SW 1271 (cell line): ENCODE results near the gene TAPBP.

ENCODE experiments used
- DNase-seq, 2 experiments: peaks; one replicate each; lab custom pipeline; 2025; lab: John Stamatoyannopoulos, UW

The TAPBP gene

GRCh38 chr6:33319939-33320314 is 6.0 kb upstream of the TAPBP start:
- no peak for DNase-seq

GRCh38 chr6:33318426-33319073 is 4.7 kb upstream of the TAPBP start:
- no peak for DNase-seq

- DNase-seq: peak; percentile 98 to 99
Observed at GRCh38 chr6:33317669-33318425, 4.0 kb upstream of the TAPBP start, which contains the start of gene ZBTB22. ZBTB22 (minus strand) TSS chr6:33317744; CDS start chr6:33316916, 828 bp downstream.

- DNase-seq: no peak
Observed at GRCh38 chr6:33317419-33317668, 3.5 kb upstream of the TAPBP start.

DNA sequence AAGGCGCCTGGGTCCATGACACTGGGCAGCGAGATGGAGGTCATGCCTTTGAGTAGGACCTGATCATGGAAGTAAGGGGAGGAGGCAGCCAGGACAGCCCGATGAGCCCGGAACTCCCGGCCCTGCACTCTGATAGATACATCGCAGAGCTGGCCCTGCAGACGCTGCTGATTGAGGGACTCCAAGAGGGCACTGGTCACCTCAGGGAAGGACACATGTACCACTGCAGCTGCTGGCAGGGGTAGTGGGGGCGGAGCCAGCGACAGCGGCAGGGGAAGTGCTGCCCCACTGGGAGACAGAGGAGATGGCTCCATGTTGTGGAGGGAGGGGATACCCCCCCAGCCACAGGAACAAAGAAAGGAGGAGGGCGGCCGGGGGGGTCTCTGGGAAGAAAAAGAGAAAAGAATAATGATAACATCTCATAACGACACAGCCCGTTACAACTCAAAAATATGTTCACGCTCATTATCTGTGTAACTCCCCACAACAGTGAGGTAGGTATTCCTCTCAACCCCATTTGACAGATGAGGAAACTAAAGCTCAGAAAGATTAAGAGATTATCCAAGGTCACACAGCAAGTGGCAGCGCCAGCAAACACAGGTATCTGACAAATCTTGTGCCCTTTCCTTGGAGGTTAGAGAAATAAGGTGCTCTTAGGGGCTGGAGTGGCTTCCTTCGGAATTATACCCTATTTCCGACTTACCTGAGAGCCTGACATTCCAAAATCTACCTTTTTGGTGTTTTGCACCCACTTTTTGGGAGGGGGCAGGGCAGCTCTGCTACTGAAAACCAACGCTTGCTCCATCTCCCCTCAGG is 2.9 kb upstream of the TAPBP start:
- DNase-seq: no peak

DNA sequence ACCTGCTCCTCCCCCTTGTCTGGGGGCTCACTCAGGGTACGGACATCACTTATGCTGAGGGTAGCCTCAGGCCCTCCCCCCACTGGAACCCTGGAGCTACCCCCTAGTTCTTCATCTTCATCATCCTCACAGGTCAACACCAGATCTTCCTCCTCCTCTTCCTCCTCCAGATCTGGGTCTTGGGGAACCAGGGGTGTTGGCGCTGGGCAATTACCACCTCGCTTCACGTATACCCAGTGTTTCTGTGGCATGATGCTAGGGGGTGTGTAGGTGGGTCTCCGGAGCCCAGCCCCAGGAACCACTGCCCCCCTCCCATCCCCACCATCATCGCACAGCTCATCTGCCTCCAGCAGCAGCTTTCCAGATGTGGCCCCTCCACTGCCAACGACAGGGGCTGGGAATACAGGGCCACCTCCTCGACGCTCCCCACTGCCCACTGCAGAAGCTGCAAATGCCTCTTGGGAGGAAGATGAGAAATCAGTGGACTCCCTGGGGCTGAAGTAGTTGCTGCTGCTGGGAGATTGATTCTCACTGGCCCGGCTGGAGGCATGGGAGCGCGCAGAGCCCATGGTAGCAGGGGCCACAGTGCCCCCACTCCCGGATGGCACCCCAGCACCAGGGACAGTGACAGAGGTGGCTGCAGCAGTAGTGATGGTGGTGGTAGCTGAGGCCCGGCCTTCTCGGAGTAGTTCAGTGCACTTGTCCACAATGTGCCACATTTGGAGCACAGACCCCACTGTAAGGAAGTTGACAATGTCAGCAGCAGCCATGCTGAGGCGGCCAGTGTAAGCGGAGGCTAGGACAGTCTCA is 2.1 kb upstream of the TAPBP start:
- no peak for DNase-seq

DNA sequence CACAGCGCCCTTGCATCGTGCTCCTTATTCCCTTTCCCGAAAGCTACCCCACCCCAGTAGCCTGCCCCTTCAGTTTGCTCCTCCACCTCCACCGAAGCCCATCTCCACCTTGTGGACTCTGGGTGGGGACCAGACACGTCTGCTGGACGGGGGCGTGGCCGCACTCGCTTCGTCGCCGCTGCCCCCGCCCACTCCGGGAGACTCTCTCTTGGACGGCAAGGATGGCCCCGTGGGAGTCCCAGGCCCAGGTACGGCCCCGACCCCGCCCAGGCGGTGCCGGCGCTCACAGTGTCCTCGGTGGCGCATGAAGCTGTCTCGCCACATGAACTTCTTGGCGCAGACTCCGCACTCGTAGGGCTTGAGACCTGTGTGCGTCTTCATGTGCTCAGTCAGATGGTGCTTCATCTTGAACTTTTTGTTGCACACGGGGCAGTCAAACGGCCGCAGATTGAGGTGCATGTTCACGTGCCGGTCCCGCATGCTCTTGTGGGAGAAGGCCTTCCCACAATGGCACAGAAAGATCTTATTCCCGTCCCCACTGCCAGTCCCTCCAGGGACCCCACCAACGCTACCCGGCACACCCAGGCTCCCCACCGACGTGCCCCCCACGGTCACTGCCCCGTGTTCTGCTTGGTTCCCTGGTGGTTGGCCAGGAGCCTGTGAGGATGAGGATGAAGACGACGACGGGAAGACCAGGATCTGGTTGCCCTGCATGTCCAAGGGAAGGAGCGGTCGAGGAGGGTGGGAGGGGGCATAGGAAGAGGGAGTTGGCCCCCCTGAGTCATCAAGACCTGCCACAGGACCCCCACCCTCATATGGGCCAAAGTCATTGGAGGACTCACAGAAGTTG is 1.3 kb upstream of the TAPBP start:
- peak in 1 of 2 experiments; percentile 50 for DNase-seq

- DNase-seq: peak; percentile 80 to 89
Observed at GRCh38 chr6:33314515-33314942, 651 bp upstream of the TAPBP start.

- DNase-seq: peak in 1 of 2 experiments; percentile 32
Observed at GRCh38 chr6:33313105-33313708, 671 bp downstream of the TAPBP start.

GRCh38 chr6:33312361-33313104 is 1.3 kb downstream of the TAPBP start:
- peak; percentile 52 to 83 for DNase-seq

DNA sequence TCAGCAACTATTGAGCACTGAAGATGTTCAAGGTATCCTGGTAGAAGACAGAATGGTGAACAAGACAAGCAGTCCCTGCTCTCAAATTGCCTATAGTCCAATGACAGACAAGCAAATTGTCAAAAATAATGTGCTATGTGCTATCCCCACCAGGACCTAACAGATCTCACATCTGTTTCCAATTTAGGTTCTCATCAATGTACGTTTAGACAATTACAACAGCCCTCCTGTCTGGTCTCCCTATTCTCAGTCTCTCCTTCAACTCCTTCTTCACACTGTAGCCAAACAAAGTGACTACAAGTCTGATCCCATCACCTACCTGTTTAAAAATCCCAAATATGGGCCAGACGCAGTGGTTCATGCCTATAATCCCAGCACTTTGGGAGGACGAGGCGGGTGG is 7.5 kb downstream of the TAPBP start:
- no peak for DNase-seq

GRCh38 chr6:33305052-33305451 is 8.8 kb downstream of the TAPBP start:
- no peak for DNase-seq

DNA sequence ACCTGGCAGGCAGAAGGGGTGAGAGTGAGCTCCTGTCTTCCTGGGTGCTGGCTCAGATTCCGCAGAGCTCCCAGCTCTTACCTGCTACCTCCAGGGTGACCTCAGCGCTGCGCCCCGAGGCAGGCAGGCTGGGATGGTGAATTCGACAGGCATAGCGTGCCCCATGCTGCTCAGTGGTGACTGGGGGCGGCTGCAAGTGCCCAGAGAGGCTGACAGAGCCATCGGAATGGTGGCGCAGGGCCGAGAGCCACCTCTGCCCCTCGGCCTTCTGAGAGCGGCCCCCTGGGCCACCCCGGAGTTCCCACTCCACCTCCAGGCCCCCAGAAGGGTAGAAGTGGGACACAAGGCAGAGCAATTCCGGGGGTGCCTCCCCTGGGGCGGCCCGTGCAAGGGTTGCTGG is 9.7 kb downstream of the TAPBP start:
- no peak for DNase-seq

GRCh38 chr6:33301877-33302276 is 12.0 kb downstream of the TAPBP start:
- DNase-seq: no peak

GRCh38 chr6:33299237-33299944 is 14.5 kb downstream of the TAPBP start:
- DNase-seq: peak; percentile 73 to 92

DNA sequence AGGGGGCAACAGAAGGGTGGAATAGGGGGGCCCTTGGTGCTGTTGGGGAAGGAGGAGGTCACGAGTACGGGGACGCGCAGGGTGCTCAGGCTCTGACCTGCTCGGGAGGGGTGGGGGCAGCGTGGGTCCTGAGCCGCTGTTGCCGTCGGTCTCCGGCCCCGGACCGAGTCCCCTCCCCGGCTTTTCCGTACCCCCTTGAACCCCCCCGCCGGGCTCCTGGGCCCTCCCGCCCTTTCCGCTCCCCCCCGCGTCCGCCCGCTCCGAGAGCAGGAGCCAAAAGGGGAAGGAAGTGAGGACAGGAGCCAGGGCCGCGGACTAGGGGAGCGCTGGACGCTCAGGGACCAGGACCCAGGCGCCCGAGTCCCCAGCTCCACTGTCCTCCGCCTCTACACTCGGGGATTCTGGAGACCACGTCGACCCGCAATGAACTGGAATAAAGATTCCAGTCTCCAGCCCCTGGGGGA is 15.1 kb downstream of the TAPBP start, which contains the start of gene RGL2:
RGL2 (minus strand) TSS at position 170 of the 464 bp plus-strand sequence. CDS start 332 bp downstream, outside the sequence.
- peak in 1 of 2 experiments; percentile 80 for DNase-seq

GRCh38 chr6:33297956-33298772 is 15.7 kb downstream of the TAPBP start:
- DNase-seq: peak; percentile 84 to 93

DNA sequence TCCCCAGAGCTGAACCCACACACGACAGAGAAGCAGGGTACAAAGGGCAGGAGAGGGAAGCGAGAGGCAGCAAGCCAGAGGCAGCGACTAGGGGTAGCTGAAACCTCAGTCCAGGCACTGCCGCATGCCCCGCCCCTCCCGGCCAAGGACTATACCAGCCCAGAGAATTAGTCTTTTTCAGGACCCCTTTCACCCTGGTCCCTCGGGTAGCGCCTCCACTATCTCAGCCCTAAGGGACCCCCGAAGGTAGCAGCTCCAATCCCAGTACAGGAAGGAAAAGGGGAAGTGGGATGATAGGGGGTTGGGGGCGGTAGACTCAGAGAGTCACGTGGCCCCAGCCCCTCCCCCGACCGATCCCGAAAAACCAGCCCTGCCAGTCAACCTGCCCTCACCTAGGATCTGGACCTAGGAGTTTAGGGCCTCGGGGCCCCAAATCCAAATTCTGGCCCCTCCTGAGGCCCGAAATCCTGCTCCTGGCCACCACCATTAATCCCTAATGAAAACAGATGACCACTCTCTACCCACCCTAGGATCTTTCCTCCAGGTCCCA is 16.4 kb downstream of the TAPBP start:
- peak in 1 of 2 experiments; percentile 74 for DNase-seq
